Astrocyte of the spinal cord (primary cell): ENCODE results near the gene PSD.
A peak's percentile ranks its signal among the peaks of the same experiment; 100 is the strongest.

Experiments
- DNase-seq: peaks from one replicate; pipeline ENCODE4 v3.0.0; 2011; ENCODE audit warnings: low read depth, low spot score
- H3K4me3 ChIP-seq: 2 replicates; pipeline ENCODE4 v1.5.1; 2011; ENCODE audit warnings: low read depth, mild to moderate bottlenecking, low read length, moderate library complexity
- CTCF ChIP-seq: IDR thresholded peaks from 2 replicates; pipeline ENCODE4 v1.5.1; 2012; ENCODE audit warnings: low read depth, mild to moderate bottlenecking, low read length, inconsistent platforms
- in situ Hi-C: cut with HindIII; loops from 2 replicates; pipeline ENCODE4 v1.10.0; 2017; ENCODE audit warnings: low sequenced_read_pairs

The PSD gene

GRCh38 chr10:102396730-102397151, 21.8 kb downstream of the PSD start:
- TF ChIP-seq CTCF: no peak

GRCh38 chr10:102396317-102396650, 22.3 kb downstream of the PSD start:
- DNase-seq: no peak
- peak overlapping the region; percentile 64 for H3K4me3 ChIP-seq
- in situ Hi-C loops: no loop called here
- no peak for TF ChIP-seq CTCF

More at GRCh38 chr10:102396730-102397151, 21.8 kb downstream of the PSD start:
- in situ Hi-C loops: no loop called here
- DNase-seq: no peak
- H3K4me3 ChIP-seq: no peak overlapping the region

GRCh38 chr10:102395400-102396316, 22.9 kb downstream of the PSD start, which contains the start of gene NFKB2:
NFKB2 (plus strand) TSS chr10:102395705; CDS start chr10:102395960, 255 bp downstream.
- in situ Hi-C loops: no loop called here
- H3K4me3 ChIP-seq: peak within 1 kb of the TSS; percentile 64
- no peak for TF ChIP-seq CTCF
- DNase-seq: peak; percentile 88

- peak overlapping the region; percentile 64 for H3K4me3 ChIP-seq
- TF ChIP-seq CTCF: no peak
- in situ Hi-C loops: no loop called here
- peak; percentile 43 for DNase-seq
These were observed 23.7 kb downstream of the PSD start for GRCh38 chr10:102394801-102395399.

- no peak for TF ChIP-seq CTCF
- peak; percentile 93 for DNase-seq
- H3K4me3 ChIP-seq: peak overlapping the region; percentile 64
- in situ Hi-C loops: no loop called here
These were observed 24.3 kb downstream of the PSD start for GRCh38 chr10:102394079-102394800.

- in situ Hi-C loops: no loop called here
- TF ChIP-seq CTCF: peak; percentile 91
- peak overlapping the region; percentile 64 for H3K4me3 ChIP-seq
- DNase-seq: no peak
These were observed 25.0 kb downstream of the PSD start for GRCh38 chr10:102393411-102394078.
